B cell (primary cell): ENCODE results near the gene MRNIP. TPM values are rescaled to one million over a fixed set of nuclear protein-coding genes. Genes with fewer than 3 reads are reported as not detected.
A peak's percentile ranks its signal among the peaks of the same experiment; 100 is the strongest.
"Not testable (repeated sequence)": the region's sequence is repeated elsewhere in the genome, so short reads cannot be mapped to it uniquely, and the experiment has no call there.

ENCODE experiments used
- ATAC-seq: fragments of 200-7000 bp; cut with Tn5 transposase; one replicate; pipeline ENCODE4 v1.10.0; 2021; ENCODE audit warnings: low read depth, mild to moderate bottlenecking, moderate number of reproducible peaks, moderate library complexity
- CTCF ChIA-PET: fragments of 350-600 bp; sonication (Branson Sonifier 250); formaldehyde crosslinking; loops from one replicate; lab custom pipeline; 2021; ENCODE audit warnings: antibody characterized with exemption, inconsistent platforms; lab: Charles Lee
- POLR2A ChIA-PET: fragments of 350-600 bp; sonication (Branson Sonifier 250); formaldehyde crosslinking; loops from one replicate; lab custom pipeline; 2021; ENCODE audit warnings: antibody characterized with exemption; lab: Charles Lee
- DNase-seq: peaks from one replicate; pipeline ENCODE4 v3.0.0; 2013
- H2AFZ ChIP-seq: 2 replicates; pipeline ENCODE4 v1.6.1; 2012; ENCODE audit warnings: mild to moderate bottlenecking, low read depth, low read length; ENCODE audit not compliant: insufficient read depth, poor library complexity, severe bottlenecking
- H3K27ac ChIP-seq, 2 donors: 1 replicate in 1 of 2; 2 replicates in 1 of 2; pipeline ENCODE4 v1.5.1; 2012 to 2013; ENCODE audit warnings: low read length in 2 of 2, mild to moderate bottlenecking in 2 of 2, moderate library complexity in 1 of 2
- H3K27me3 ChIP-seq, 4 experiments: fragments of 200-600 bp in 1 of 4; sonication (generic) in 1 of 4; replicated peaks in 1 of 4; 1 replicate in 2 of 4; 2 replicates in 2 of 4; pipeline versions ENCODE4 v1.6.1 to v1.7.0; 2013 to 2016; ENCODE audit warnings: low read length in 3 of 4, mild to moderate bottlenecking in 2 of 4, mixed read lengths in 1 of 4, moderate library complexity in 1 of 4; ENCODE audit not compliant: insufficient read depth in 4 of 4, control insufficient read depth in 3 of 4; ENCODE audit errors: control extremely low read depth in 1 of 4
- H3K36me3 ChIP-seq, 2 experiments: replicated peaks in 1 of 2; 1 replicate in 1 of 2; 2 replicates in 1 of 2; pipeline versions ENCODE4 v1.6.1 to v1.7.1; 2013; ENCODE audit warnings: low read length in 1 of 2; ENCODE audit not compliant: insufficient read depth in 2 of 2, control insufficient read depth in 1 of 2; ENCODE audit errors: control extremely low read depth in 1 of 2, extremely low read depth in 1 of 2
- H3K4me1 ChIP-seq, 2 donors: fragments of 200-600 bp in 1 of 2; sonication (generic) in 1 of 2; 1 replicate in 1 of 2; 2 replicates in 1 of 2; pipeline versions ENCODE4 v1.5.1 to v1.6.1; 2013 to 2017; ENCODE audit warnings: low read length in 2 of 2; ENCODE audit not compliant: control insufficient read depth in 2 of 2, insufficient read depth in 2 of 2
- H3K4me2 ChIP-seq: replicated peaks from 2 replicates; pipeline ENCODE3; 2012; ENCODE audit warnings: mild to moderate bottlenecking, low read depth, low read length; ENCODE audit not compliant: poor library complexity, severe bottlenecking
- H3K4me3 ChIP-seq, 5 experiments: fragments of 200-600 bp in 1 of 5; sonication (generic) in 1 of 5; 1 replicate in 3 of 5; 2 replicates in 2 of 5; pipeline versions ENCODE4 v1.5.1 to v1.7.0; 2011 to 2016; ENCODE audit warnings: low read length in 4 of 5, mild to moderate bottlenecking in 4 of 5, low read depth in 2 of 5, control low read depth in 1 of 5, moderate library complexity in 1 of 5; ENCODE audit not compliant: insufficient read depth in 1 of 5; ENCODE audit errors: control extremely low read depth in 1 of 5, extremely low read depth in 1 of 5
- H3K79me2 ChIP-seq: fragments of 200-600 bp; sonication (generic); one replicate; pipeline ENCODE4 v1.6.0; 2016; ENCODE audit warnings: low read length; ENCODE audit not compliant: control insufficient read depth, insufficient read depth
- H3K9ac ChIP-seq: fragments of 200-600 bp; sonication (generic); 2 replicates; pipeline ENCODE4 v1.6.1; 2017; ENCODE audit warnings: mild to moderate bottlenecking, low read length, moderate library complexity
- H3K9me3 ChIP-seq, 3 donors: one replicate each; pipeline versions ENCODE4 v1.6.1 to v1.7.1; 2013; ENCODE audit warnings: low read length in 2 of 3; ENCODE audit not compliant: control insufficient read depth in 2 of 3, insufficient read depth in 1 of 3; ENCODE audit errors: control extremely low read depth in 1 of 3
- H4K20me1 ChIP-seq: 2 replicates; pipeline ENCODE4 v1.6.0; 2012; ENCODE audit warnings: mild to moderate bottlenecking, low read length; ENCODE audit not compliant: insufficient read depth, control insufficient read depth, poor library complexity, severe bottlenecking
- H3K27ac Mint-ChIP-seq: one replicate; pipeline ENCODE4 v1.8.0; 2021; ENCODE audit warnings: mixed read lengths
- H3K27me3 Mint-ChIP-seq: one replicate; pipeline ENCODE4 v1.8.0; 2021; ENCODE audit warnings: mixed read lengths
- H3K4me1 Mint-ChIP-seq: one replicate; pipeline ENCODE4 v1.8.0; 2021; ENCODE audit warnings: mixed read lengths
- H3K4me3 Mint-ChIP-seq: one replicate; pipeline ENCODE4 v1.8.0; 2021; ENCODE audit warnings: mixed read lengths
- H3K9me3 Mint-ChIP-seq: one replicate; pipeline ENCODE4 v1.8.0; 2022; ENCODE audit warnings: mixed read lengths; ENCODE audit not compliant: insufficient read depth
- CTCF ChIP-seq: fragments of 200-600 bp; IDR thresholded peaks from one replicate; pipeline ENCODE4 v1.8.0; 2022; ENCODE audit warnings: antibody characterized with exemption, mild to moderate bottlenecking
- EZH2 ChIP-seq: IDR thresholded peaks from 2 replicates; pipeline ENCODE4 v1.6.1; 2012; ENCODE audit warnings: borderline replicate concordance, low read depth, mild to moderate bottlenecking, moderate library complexity, low read length; ENCODE audit not compliant: insufficient read depth, poor library complexity, severe bottlenecking
- WGBS: methylation state at CpG from one replicate; pipeline ENCODE4 v1.1.5; 2013; ENCODE audit warnings: missing lambda C conversion rate; ENCODE audit not compliant: insufficient coverage; 5-methylcytosine and 5-hydroxymethylcytosine counted together
- intact Hi-C: fragments of 100-400 bp; cut with micrococcal nuclease; formaldehyde crosslinking; loops from one replicate; pipeline ENCODE4 v1.10.0; 2022
- polyA plus RNA-seq: library from polyadenylated mRNA; depleted of rRNA; stranded (reverse); fragments of >200 nt; gene quantifications from 2 replicates; pipeline ENCODE4 v1.2.3, GENCODE V29; 2012
- total RNA-seq, 2 donors: library from RNA; stranded (reverse); fragments of 120-200 nt in 1 of 2; gene quantifications; 1 replicate in 1 of 2; 2 replicates in 1 of 2; pipeline versions ENCODE4 v1.2.3 to v1.2.4, GENCODE V29; 2013 to 2022

The MRNIP gene
- total and polyA plus RNA-seq, 2 donors (not counting 1 experiment from before 2014, with no cell fraction given), result 152 to 178 TPM

DNA sequence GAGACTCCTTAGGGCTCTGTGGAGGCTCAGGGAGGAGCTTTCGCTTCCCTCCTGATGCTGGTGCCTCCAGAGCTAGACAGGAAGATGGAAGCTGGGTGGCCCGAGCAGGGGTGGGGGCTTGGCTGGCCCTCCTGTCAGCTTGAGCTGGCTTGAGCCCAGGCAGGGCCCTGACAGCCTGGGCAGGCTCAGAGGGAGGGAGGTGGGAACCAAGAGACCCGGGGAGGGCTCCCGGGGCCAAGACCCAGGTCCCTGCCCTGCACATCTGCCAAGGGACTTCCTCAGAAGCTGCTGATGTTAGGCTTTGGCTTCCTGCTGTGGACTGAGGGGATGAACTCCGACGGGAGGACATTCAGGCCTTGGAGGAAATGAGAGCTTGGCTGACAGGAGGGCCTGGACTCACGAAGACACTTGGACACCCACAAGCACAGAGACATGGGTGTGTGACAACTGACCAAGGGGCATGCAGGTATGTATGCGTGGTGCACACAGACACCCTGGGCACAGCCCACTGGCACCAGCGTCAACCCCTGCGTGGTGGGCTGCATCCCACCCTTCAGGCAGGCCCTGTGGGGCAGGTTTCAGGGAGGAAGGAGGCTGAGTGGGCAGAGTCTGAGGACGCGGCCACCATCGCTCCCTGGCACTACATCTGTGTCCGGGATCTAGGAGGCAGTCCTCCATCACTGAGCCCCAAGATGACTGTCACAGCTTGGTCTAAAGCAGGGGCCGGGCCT, 66.6 kb downstream of the MRNIP start:
- Histone ChIP-seq H3K27ac (peak overlapping the region in 1 of 2 donors; percentile 6), H3K9ac (no peak overlapping the region), H3K4me2 (no peak overlapping the region), H3K9me3 (no peaks in the 10 kb centered on the region), H3K79me2 (no peaks in the 10 kb centered on the region), H3K4me3 (no peak overlapping the region), H3K36me3 (no peaks in the 10 kb centered on the region), H4K20me1 (no peaks in the 10 kb centered on the region), H3K4me1 (peaks cover 27 to 31% of the 10 kb centered on the region in 2 donors), H2AFZ (no peak overlapping the region), H3K27me3 (no peaks in the 10 kb centered on the region)
- DNase-seq, result peak; percentile 25
- H3K4me1 Mint-ChIP-seq, result peaks cover 29% of the 10 kb centered on the region
- ChIA-PET POLR2A (interaction anchor here (0.6 kb wide), 1 partner anchor 27 kb away, joined by 5 read pairs; no protein-coding TSS in a partner anchor), CTCF (interaction anchor here (1.0 to 1.3 kb wide), 2 partner anchors 29 to 179 kb away, joined by 3 read pairs; no protein-coding TSS in a partner anchor)
- ATAC-seq, result no peak
- no peaks in the 10 kb centered on the region for H3K9me3 Mint-ChIP-seq
- H3K4me3 Mint-ChIP-seq, result no peak overlapping the region
- intact Hi-C loops, result no loop called here
- no peaks in the 10 kb centered on the region for H3K27me3 Mint-ChIP-seq
- H3K27ac Mint-ChIP-seq, result peak overlapping the region; percentile 56
- TF ChIP-seq CTCF (no peak), EZH2 (no peak)
- 50% methylated on average over 15 of the region's 15 CpGs for WGBS

DNA sequence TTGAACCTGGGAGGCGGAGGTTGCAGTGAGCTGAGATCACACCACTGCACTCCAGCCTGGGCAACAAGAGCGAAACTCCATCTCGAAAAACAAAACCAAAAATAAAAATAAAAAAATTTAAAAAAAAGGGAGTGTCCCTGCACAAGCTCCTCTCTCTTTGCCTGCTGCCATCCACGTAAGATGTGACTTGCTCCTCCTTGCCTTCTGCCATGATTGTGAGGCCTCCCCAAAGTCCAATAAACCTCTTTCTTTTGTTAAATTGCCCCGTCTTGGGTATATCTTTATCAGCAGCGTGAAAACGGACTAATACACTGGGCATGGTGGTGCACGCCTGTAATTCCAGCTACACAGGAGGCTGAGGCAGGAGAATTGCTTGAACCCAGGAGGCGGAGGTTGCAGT, 69.3 kb downstream of the MRNIP start:
- H4K20me1 ChIP-seq, H3K36me3 ChIP-seq, H3K4me2 ChIP-seq, DNase-seq, H2AFZ ChIP-seq, H3K79me2 ChIP-seq, ATAC-seq, H3K27me3 ChIP-seq, H3K4me3 ChIP-seq, H3K27ac ChIP-seq, H3K9me3 ChIP-seq, intact Hi-C loops, H3K27ac Mint-ChIP-seq, CTCF ChIA-PET, H3K4me3 Mint-ChIP-seq, H3K27me3 Mint-ChIP-seq, H3K9me3 Mint-ChIP-seq, H3K9ac ChIP-seq: not testable (repeated sequence)
- peaks cover 9 to 11% of the 10 kb centered on the region in 2 donors for H3K4me1 ChIP-seq
- peaks cover 13% of the 10 kb centered on the region for H3K4me1 Mint-ChIP-seq
- POLR2A ChIA-PET, result interaction anchor here (0.7 kb wide), 1 partner anchor 26 kb away, joined by 6 read pairs; no protein-coding TSS in a partner anchor
- 91% methylated on average over 7 of the region's 9 CpGs for WGBS
